ENCODE data around the gene SPACA7.
"Not testable (repeated sequence)": the region's sequence is repeated elsewhere in the genome, so short reads cannot be mapped to it uniquely, and the experiment has no call there.

DNA sequence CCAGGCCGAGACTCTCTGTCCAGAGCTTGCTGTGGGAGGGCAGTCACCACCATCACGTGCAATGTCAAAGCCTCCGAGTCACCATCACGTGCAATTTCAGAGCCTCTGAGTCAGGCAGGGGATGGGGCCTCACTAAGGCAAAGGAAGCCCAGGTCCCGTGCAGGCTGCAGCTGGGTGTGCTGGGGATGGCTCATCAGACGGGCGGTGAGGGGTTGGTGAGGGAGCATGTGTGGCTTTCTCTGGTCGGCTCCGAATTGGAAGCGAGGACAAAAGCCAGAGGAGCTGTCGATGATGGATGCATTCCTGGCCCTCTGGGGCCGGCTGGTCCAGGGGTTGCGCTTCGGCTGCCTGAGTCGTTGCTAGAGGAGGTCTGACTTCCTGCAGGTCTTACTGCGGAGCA, 18.9 kb downstream of the SPACA7 start:
- not testable (repeated sequence) for TF ChIP-seq ZNF274 (IDR thresholded peaks at IDR 0.05; ENCODE audit: low read depth, low read length); YY1 (IDR thresholded peaks at IDR 0.05; ENCODE audit: insufficient read depth, insufficient read length); SUZ12 (IDR thresholded peaks at IDR 0.05; ENCODE audit: extremely low read depth, insufficient read depth, insufficient read length)
